ENCODE results near the gene AKAP4. TPM values are rescaled to one million over a fixed set of nuclear protein-coding genes. Genes with fewer than 3 reads are reported as not detected.

AKAP4 gene
- total and polyA plus RNA-seq, 9 of the 15 experiments (the other 6 are each of a cell fraction or from before 2014, with no cell fraction given), result 0.05 to 0.36 (median 0.13) TPM

- in situ Hi-C loops (cut with MboI), result no loop called here
- no peaks in the 10 kb centered on the region for H3K9me3 ChIP-seq (replicated peaks; ENCODE audit: control insufficient read depth, insufficient read depth, low read depth, low read length)
- no peak for TF ChIP-seq TAL1 (IDR thresholded peaks at IDR 0.05)
- TF ChIP-seq ZNF511 (CRISPR knock-in tag; IDR thresholded peaks at IDR 0.05), result no peak
- TF ChIP-seq SMAD2 (IDR thresholded peaks at IDR 0.05; ENCODE audit: low read depth, low read length), result no peak
- TF ChIP-seq, protein P1, sequence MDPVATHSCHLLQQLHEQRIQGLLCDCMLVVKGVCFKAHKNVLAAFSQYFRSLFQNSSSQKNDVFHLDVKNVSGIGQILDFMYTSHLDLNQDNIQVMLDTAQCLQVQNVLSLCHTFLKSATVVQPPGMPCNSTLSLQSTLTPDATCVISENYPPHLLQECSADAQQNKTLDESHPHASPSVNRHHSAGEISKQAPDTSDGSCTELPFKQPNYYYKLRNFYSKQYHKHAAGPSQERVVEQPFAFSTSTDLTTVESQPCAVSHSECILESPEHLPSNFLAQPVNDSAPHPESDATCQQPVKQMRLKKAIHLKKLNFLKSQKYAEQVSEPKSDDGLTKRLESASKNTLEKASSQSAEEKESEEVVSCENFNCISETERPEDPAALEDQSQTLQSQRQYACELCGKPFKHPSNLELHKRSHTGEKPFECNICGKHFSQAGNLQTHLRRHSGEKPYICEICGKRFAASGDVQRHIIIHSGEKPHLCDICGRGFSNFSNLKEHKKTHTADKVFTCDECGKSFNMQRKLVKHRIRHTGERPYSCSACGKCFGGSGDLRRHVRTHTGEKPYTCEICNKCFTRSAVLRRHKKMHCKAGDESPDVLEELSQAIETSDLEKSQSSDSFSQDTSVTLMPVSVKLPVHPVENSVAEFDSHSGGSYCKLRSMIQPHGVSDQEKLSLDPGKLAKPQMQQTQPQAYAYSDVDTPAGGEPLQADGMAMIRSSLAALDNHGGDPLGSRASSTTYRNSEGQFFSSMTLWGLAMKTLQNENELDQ (CRISPR knock-in tag; IDR thresholded peaks at IDR 0.05; ENCODE audit: borderline replicate concordance), result no peak
- no peak for TF ChIP-seq NCOR1 (IDR thresholded peaks at IDR 0.05)
- TF ChIP-seq ATF3 (IDR thresholded peaks at IDR 0.05), result peak; percentile 46
- TF ChIP-seq ATF3 (CRISPR knock-in tag; conservative IDR thresholded peaks at IDR 0.05), result no peak
- TF ChIP-seq TCF15 (CRISPR knock-in tag; IDR thresholded peaks at IDR 0.05), result no peak
- TF ChIP-seq FOSL1 (tag; conservative IDR thresholded peaks at IDR 0.05), result peak; percentile 63
- 24% methylated on average over 3 of the region's 3 CpGs for WGBS (ENCODE audit: insufficient coverage, low coverage, missing lambda C conversion rate)
- H3K9me1 ChIP-seq (ENCODE audit: control insufficient read depth, insufficient read depth, low read length), result no peaks in the 10 kb centered on the region
- intact Hi-C loops (cut with micrococcal nuclease), result no loop called here
- H3K9ac ChIP-seq (ENCODE audit: insufficient read depth in 1 of 2, low read depth in 2 of 2, low read length in 2 of 2), result no peak overlapping the region
- H4K20me1 ChIP-seq (replicated peaks; ENCODE audit: control insufficient read depth, insufficient read depth, low read length), result no peaks in the 10 kb centered on the region
- H3K27ac ChIP-seq (ENCODE audit: extremely low read depth, low read depth, low read length), result no peak overlapping the region
- H3K4me1 ChIP-seq (replicated peaks in 1 of 2; ENCODE audit: control insufficient read depth in 2 of 2, insufficient read depth in 2 of 2, low read length in 2 of 2), result peaks cover 0 to under 1% of the 10 kb centered on the region in 2 experiments; a peak in 2 of 5 replicates
- no peak overlapping the region for H3K4me2 ChIP-seq (ENCODE audit: insufficient read depth, low read length)
- no peak for DNase-seq (ENCODE audit: extremely low read depth in 1 of 4, low spot score in 3 of 4)
- FAIRE-seq, result no peak
- no peak overlapping the region for H3K4me3 ChIP-seq
- no peak for ATAC-seq
- BruUV-seq (replicated peaks), result no TSS peak
- H3K79me2 ChIP-seq (ENCODE audit: control insufficient read depth, insufficient read depth, low read length), result no peaks in the 10 kb centered on the region
- ChIA-PET CTCF (ENCODE audit: low intra/inter-chr PET ratio) (no interaction called here), POLR2A (no interaction called here)
- H3K27me3 ChIP-seq (ENCODE audit: control insufficient read depth in 2 of 2, insufficient read depth in 2 of 2, low read length in 2 of 2), result no peaks in the 10 kb centered on the region
- peak overlapping the region; percentile 41; the same call in 1 of the 2 replicates for H2AFZ ChIP-seq (ENCODE audit: low read depth, low read length)
- no peaks in the 10 kb centered on the region for H3K36me3 ChIP-seq (ENCODE audit: control insufficient read depth, insufficient read depth, low read length)
Observed at GRCh38 chrX:50161127-50161526, 39.7 kb downstream of the AKAP4 start.

Data from K562 (cell line).